Fibroblast of lung (primary cell): ENCODE measurements around the gene FRY. TPM values are rescaled to one million over a fixed set of nuclear protein-coding genes. Genes with fewer than 3 reads are reported as not detected.

Source experiments
- DNase-seq, 2 donors: peaks; one replicate each; pipeline versions ENCODE4 v3.0.0 to v3.0.0-alpha.2; 2010; ENCODE audit warnings: low read depth in 2 of 2
- H2AFZ ChIP-seq: 2 replicates; pipeline ENCODE4 v1.5.1; 2012; ENCODE audit warnings: low read length, control low read depth, inconsistent platforms
- H3K27ac ChIP-seq: 2 replicates; pipeline ENCODE4 v1.5.1; 2011; ENCODE audit warnings: low read length, control low read depth; ENCODE audit not compliant: insufficient read depth
- H3K27me3 ChIP-seq: 2 replicates; pipeline ENCODE4 v1.5.1; 2011; ENCODE audit warnings: mild to moderate bottlenecking, low read length; ENCODE audit not compliant: control insufficient read depth, insufficient read depth
- H3K36me3 ChIP-seq: 2 replicates; pipeline ENCODE4 v1.5.1; 2011; ENCODE audit warnings: low read length; ENCODE audit not compliant: control insufficient read depth, insufficient read depth
- H3K4me1 ChIP-seq: 2 replicates; pipeline ENCODE4 v1.5.1; 2011; ENCODE audit warnings: low read length; ENCODE audit not compliant: control insufficient read depth, insufficient read depth; ENCODE audit errors: extremely low read depth
- H3K4me2 ChIP-seq: 2 replicates; pipeline ENCODE4 v1.5.1; 2011; ENCODE audit warnings: low read length, control low read depth; ENCODE audit not compliant: insufficient read depth; ENCODE audit errors: extremely low read depth
- H3K4me3 ChIP-seq, 4 experiments: fragments of 200-600 bp in 1 of 4; sonication (generic) in 1 of 4; replicated peaks in 1 of 4; 2 replicates each; pipeline ENCODE4 v1.5.1; 2011 to 2016; ENCODE audit warnings: low read length in 4 of 4, low read depth in 3 of 4, mild to moderate bottlenecking in 3 of 4, control low read depth in 2 of 4, inconsistent platforms in 1 of 4, mixed read lengths in 1 of 4; ENCODE audit not compliant: insufficient read depth in 1 of 4; ENCODE audit errors: control extremely low read depth in 1 of 4
- H3K79me2 ChIP-seq: 2 replicates; pipeline ENCODE4 v1.5.1; 2012; ENCODE audit warnings: mild to moderate bottlenecking, low read length, inconsistent platforms; ENCODE audit not compliant: control insufficient read depth, insufficient read depth
- H3K9ac ChIP-seq: 2 replicates; pipeline ENCODE4 v1.5.1; 2011; ENCODE audit warnings: mild to moderate bottlenecking, low read length, control low read depth; ENCODE audit not compliant: insufficient read depth
- H3K9me3 ChIP-seq: 2 replicates; pipeline ENCODE4 v1.5.1; 2012; ENCODE audit warnings: low read depth, low read length; ENCODE audit not compliant: control insufficient read depth, insufficient read depth
- H4K20me1 ChIP-seq: 2 replicates; pipeline ENCODE4 v1.5.1; 2011; ENCODE audit warnings: low read length; ENCODE audit not compliant: control insufficient read depth, insufficient read depth; ENCODE audit errors: extremely low read depth
- EZH2 ChIP-seq: IDR thresholded peaks from 2 replicates; pipeline ENCODE4 v1.5.1; 2012; ENCODE audit warnings: low read length, control low read depth, mild to moderate bottlenecking; ENCODE audit errors: missing control alignments
- polyA plus RNA-seq, 2 donors: library from polyadenylated mRNA; depleted of rRNA in 1 of 2; stranded (reverse) in 1 of 2; unstranded in 1 of 2; fragments of >200 nt; gene quantifications; 2 replicates each; pipeline ENCODE4 v1.2.1, GENCODE V29; 2011 to 2012; ENCODE audit warnings: missing spikeins in 1 of 2
- total RNA-seq: library from RNA; depleted of rRNA; stranded (reverse); fragments of >200 nt; gene quantifications from 2 replicates; pipeline ENCODE4 v1.2.1, GENCODE V29; 2014
- TF ChIP-seq, protein P1 (sequence below), 2 donors: IDR thresholded peaks in 1 of 2; conservative IDR thresholded peaks in 1 of 2; 1 replicate in 1 of 2; 2 replicates in 1 of 2; pipeline ENCODE4 v1.5.1; 2011 to 2012; ENCODE audit warnings: low read length in 2 of 2, control low read depth in 1 of 2, inconsistent platforms in 1 of 2, low read depth in 1 of 2, mild to moderate bottlenecking in 1 of 2

FRY gene
- total and polyA plus RNA-seq, 2 donors (not counting 1 experiment from before 2014, with no cell fraction given), result 8.8 to 18.3 TPM

DNA sequence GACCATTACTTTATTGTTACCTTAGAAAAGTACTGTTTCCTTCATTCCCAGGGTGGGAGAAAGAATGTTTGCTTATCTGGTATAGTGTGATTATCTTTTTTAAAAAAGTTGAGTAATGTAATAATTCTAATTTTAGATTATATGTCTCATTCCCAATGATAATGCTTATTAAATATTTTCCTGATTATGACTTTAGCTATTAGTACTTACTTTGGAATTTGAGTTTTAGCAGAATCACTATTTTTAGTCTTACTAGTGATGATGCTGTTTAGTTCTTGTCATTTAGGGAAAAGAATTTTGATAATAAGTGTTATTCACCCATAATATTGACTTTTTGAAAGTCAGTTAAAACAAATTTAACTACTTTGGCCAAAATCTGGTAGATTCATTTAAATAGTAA, 95.2 kb downstream of the FRY start:
- peak overlapping the region; percentile 62 for H3K27ac ChIP-seq
- H3K4me3 ChIP-seq, result no peak overlapping the region
- H3K27me3 ChIP-seq, result no peaks in the 10 kb centered on the region
- no peaks in the 10 kb centered on the region for H3K79me2 ChIP-seq
- no peak overlapping the region for H3K9ac ChIP-seq
- TF ChIP-seq EZH2, result no peak
- TF ChIP-seq, protein P1, sequence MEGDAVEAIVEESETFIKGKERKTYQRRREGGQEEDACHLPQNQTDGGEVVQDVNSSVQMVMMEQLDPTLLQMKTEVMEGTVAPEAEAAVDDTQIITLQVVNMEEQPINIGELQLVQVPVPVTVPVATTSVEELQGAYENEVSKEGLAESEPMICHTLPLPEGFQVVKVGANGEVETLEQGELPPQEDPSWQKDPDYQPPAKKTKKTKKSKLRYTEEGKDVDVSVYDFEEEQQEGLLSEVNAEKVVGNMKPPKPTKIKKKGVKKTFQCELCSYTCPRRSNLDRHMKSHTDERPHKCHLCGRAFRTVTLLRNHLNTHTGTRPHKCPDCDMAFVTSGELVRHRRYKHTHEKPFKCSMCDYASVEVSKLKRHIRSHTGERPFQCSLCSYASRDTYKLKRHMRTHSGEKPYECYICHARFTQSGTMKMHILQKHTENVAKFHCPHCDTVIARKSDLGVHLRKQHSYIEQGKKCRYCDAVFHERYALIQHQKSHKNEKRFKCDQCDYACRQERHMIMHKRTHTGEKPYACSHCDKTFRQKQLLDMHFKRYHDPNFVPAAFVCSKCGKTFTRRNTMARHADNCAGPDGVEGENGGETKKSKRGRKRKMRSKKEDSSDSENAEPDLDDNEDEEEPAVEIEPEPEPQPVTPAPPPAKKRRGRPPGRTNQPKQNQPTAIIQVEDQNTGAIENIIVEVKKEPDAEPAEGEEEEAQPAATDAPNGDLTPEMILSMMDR (conservative IDR thresholded peaks at IDR 0.05 in 1 of 2, IDR thresholded peaks at IDR 0.05 in 1 of 2; ENCODE audit: low read depth in 1 of 2, low read length in 2 of 2), result no peak
- H3K4me2 ChIP-seq, result no peak overlapping the region
- H3K9me3 ChIP-seq, result no peaks in the 10 kb centered on the region
- peak in 1 of 2 donors; percentile 19 for DNase-seq
- no peak overlapping the region for H2AFZ ChIP-seq
- no peaks in the 10 kb centered on the region for H3K36me3 ChIP-seq
- peaks cover 8% of the 10 kb centered on the region for H3K4me1 ChIP-seq
- H4K20me1 ChIP-seq, result no peaks in the 10 kb centered on the region

DNA sequence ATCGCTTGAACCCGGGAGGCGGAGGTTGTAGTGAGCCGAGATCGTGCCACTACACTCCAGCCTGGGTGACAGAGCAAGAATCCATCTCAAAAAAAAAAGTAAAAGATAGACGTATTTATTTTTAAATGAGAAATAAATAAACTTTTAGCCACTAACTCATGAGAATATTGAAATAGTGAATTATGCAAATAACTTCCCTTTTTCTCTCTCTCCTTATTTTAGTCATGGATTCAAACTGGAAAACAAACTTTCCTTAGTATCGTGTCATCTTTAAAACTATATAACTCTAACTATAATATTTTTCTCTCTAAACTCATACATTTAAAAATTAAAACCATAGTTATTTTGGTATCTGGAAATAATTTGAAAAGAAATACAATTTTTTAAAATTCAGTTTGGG, 96.1 kb downstream of the FRY start:
- H3K27ac ChIP-seq, result no peak overlapping the region
- no peak for TF ChIP-seq EZH2
- TF ChIP-seq, protein P1 (conservative IDR thresholded peaks at IDR 0.05 in 1 of 2, IDR thresholded peaks at IDR 0.05 in 1 of 2; ENCODE audit: low read depth in 1 of 2, low read length in 2 of 2), result no peak
- peaks cover 8% of the 10 kb centered on the region for H3K4me1 ChIP-seq

DNA sequence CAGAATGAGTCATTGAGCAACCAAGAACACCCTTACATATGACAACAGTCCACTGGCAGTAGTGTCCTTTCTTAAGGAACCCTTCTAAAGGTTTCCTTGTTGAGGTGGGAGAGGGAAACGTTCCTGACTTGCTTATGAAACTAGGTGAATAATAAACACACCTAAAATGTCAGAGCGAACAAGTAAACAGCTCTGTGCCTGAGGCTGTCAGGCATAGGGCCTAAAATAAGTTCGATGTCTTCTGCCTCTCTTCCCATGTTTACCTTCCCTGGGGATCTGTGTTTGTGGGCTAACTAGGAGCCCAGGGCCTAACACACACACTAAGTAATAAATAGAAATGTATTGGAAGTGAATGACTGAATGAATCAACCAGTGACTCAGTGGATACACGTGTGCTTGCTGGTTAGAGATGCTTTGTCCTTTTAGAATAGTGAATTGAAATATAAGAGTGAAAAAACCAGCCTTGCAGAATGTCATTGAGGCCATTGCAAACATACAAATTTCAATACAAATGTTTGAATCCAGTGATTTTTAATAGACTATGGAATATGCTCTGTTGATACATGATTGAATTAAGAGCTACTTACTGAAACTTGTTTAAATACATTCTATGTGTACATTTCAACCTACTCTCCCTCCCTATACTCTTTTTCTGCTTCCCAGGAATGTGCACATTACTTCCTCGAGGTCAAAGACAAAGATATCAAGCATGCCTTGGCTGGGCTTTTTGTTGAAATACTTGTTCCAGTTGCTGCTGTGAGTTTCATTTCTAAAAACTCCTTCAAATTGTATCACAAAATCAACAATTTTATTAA, 102.9 kb downstream of the FRY start:
- DNase-seq, result peak in 1 of 2 donors; percentile 54
- Histone ChIP-seq H3K4me3 (no peak overlapping the region), H2AFZ (no peak overlapping the region), H3K79me2 (no peaks in the 10 kb centered on the region), H3K36me3 (no peaks in the 10 kb centered on the region), H3K9me3 (no peaks in the 10 kb centered on the region), H4K20me1 (no peaks in the 10 kb centered on the region), H3K4me1 (peaks cover 6% of the 10 kb centered on the region), H3K27ac (peak overlapping the region; percentile 22), H3K27me3 (no peaks in the 10 kb centered on the region), H3K4me2 (peak overlapping the region; percentile 19), H3K9ac (no peak overlapping the region)
- TF ChIP-seq EZH2, result no peak
- TF ChIP-seq, protein P1 (conservative IDR thresholded peaks at IDR 0.05 in 1 of 2, IDR thresholded peaks at IDR 0.05 in 1 of 2; ENCODE audit: low read depth in 1 of 2, low read length in 2 of 2), result no peak

More for the DNA sequence above, 96.1 kb downstream of the FRY start:
- no peaks in the 10 kb centered on the region for H3K36me3 ChIP-seq
- H3K9me3 ChIP-seq, result no peaks in the 10 kb centered on the region
- no peak overlapping the region for H3K4me3 ChIP-seq
- H3K4me2 ChIP-seq, result no peak overlapping the region
- no peaks in the 10 kb centered on the region for H3K27me3 ChIP-seq
- H4K20me1 ChIP-seq, result no peaks in the 10 kb centered on the region
- H3K9ac ChIP-seq, result no peak overlapping the region
- no peak overlapping the region for H2AFZ ChIP-seq
- no peaks in the 10 kb centered on the region for H3K79me2 ChIP-seq
- no peak for DNase-seq
